Right renal cortex interstitium (tissue), 3 donors: ENCODE results near the gene TMEM61. TPM values are rescaled to one million over a fixed set of nuclear protein-coding genes. Genes with fewer than 3 reads are reported as not detected.

Experiments
- DNase-seq, 3 donors: peaks; one replicate each; pipeline ENCODE4 v3.0.0-alpha.2; 2013; ENCODE audit warnings: low read depth in 3 of 3, low spot score in 2 of 3
- polyA plus RNA-seq, 3 donors: library from polyadenylated mRNA; unstranded; fragments of 120-200 nt; gene quantifications; one replicate each; pipeline ENCODE4 v1.2.1, GENCODE V29; 2013; ENCODE audit not compliant: insufficient read length in 3 of 3

Gene TMEM61
- polyA plus RNA-seq, 3 donors: 0.87 to 1.4 (median 1.2) TPM

DNA sequence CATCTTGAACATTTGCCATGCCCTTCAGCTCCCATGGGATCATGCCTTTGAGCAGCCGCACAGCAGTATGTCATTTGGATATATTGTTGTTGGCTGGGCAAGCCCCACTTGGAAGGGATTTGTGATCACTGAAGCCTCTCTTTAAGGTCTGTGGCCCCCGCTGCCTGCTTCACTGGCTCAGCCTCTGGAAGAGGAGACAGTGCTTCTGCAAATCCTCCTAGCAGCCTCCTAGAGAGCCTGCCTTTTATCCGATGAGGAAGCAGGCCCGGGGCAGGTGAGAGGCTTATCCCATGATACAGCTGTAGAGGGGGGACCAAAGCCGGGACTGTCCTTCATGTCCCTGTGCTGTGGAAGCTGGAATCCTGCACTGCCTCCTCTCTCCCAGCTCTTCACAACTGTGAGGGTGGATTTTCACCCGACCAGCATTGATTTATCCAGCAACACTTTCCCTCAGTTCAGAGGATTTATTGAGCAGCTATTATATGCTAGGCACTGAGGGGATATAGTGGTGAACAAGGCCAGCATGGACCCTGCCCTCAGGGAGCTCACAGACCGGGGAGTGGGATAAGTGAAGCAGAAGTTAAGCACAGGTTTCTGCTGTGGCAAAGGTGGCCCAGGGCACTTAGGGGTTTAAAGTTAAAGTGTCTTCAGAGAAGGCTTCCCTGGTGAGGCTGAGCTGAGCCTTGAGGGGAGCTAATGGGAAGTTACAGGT lies 3.9 kb downstream of the TMEM61 start:
- DNase-seq: no peak

- no peak for DNase-seq
Measured at GRCh38 chr1:54985556-54985955, 5.1 kb downstream of the TMEM61 start.

DNA sequence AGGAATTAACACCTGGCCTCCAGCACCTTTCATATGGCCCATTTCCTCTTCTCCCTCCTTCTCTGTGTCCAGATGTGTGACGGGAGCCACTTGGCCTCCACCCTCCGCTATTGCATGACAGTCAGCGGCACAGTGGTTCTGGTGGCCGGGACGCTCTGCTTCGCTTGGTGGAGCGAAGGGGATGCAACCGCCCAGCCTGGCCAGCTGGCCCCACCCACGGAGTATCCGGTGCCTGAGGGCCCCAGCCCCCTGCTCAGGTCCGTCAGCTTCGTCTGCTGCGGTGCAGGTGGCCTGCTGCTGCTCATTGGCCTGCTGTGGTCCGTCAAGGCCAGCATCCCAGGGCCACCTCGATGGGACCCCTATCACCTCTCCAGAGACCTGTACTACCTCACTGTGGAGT lies 5.6 kb downstream of the TMEM61 start:
- DNase-seq: no peak

GRCh38 chr1:54986533-54986932 lies 6.1 kb downstream of the TMEM61 start:
- no peak for DNase-seq

DNA sequence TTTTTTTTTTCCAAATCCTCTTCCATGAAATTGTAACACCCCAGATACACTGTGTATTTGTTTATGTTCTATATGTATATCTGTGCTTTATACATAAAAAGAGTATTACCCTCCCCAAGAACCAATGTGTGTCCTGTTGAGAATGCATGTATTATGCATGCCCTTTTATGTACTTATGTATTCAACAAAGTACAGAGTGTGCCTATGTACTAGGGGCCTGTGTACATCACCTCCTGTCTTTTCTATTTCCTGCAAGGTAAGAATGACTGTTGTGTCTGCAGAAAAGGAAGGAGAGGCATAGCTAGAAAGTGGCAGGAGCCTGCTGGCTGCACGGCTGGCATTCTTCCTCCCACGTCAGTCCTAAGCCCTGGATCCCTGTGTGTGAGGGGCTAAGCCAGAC lies 7.0 kb downstream of the TMEM61 start:
- no peak for DNase-seq

- no peak for DNase-seq
Measured at GRCh38 chr1:54987919-54988705, 7.7 kb downstream of the TMEM61 start.

- DNase-seq: no peak
Measured at GRCh38 chr1:54988975-54989374, 8.5 kb downstream of the TMEM61 start.

- DNase-seq: no peak
Measured at GRCh38 chr1:54989473-54989872, 9.0 kb downstream of the TMEM61 start.

GRCh38 chr1:54989968-54990810 lies 9.8 kb downstream of the TMEM61 start:
- DNase-seq: no peak

DNA sequence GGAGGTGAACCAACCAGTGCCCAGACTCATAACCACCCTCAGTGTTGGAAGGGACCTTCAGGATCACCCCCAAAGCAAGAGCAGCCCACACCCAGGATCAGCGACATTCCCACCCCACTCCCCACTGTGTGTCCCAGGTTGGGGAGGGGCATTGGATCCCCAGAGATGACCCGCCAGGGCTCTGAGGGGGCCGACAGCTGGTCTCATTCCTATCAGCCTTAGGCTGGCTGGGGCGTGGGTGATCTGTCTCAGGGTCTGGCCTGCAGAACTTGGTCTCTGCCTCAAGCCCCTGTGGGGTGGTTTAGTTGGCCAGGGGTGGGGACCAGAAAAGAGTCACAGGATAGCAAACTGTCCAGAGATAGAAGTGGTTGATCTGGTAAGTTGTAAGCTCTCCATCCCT lies 10.5 kb downstream of the TMEM61 start:
- DNase-seq: no peak

GRCh38 chr1:54991939-54992338 lies 11.5 kb downstream of the TMEM61 start:
- no peak for DNase-seq

- no peak for DNase-seq
Measured at GRCh38 chr1:54993140-54993539, 12.7 kb downstream of the TMEM61 start.

DNA sequence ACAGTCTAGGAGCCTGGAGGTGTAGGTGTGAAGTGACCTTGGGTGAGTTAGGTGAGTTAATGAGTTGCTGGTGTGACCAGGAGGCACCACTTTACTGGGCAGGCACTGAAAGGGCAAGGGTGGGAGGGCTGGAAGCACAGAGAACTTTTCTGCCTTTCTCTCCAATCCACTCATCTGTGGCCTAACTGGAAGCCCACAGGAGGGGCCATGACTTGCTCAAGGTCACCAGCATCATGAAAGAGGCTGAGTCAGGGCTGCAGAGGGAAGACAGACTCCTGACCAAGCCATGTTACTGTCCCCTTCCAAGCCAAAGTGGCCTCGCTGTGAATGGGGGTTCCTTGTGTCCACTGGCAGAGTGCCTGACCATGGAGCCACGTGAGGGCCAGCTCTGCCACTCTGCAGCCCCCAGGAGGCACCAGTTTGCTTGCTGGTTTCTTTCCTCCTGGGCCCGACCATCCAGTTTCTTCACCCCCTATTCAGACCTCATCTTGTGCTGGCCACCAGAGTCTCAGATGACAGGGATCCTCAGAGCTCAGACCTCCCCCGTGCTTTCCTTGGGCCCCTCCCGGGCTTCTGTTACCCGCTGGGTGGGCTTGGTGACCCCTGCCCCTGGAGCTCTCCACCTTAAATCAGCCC lies 14.0 kb downstream of the TMEM61 start:
- DNase-seq: no peak

- DNase-seq: no peak
Measured at GRCh38 chr1:54995013-54995760, 14.8 kb downstream of the TMEM61 start.

DNA sequence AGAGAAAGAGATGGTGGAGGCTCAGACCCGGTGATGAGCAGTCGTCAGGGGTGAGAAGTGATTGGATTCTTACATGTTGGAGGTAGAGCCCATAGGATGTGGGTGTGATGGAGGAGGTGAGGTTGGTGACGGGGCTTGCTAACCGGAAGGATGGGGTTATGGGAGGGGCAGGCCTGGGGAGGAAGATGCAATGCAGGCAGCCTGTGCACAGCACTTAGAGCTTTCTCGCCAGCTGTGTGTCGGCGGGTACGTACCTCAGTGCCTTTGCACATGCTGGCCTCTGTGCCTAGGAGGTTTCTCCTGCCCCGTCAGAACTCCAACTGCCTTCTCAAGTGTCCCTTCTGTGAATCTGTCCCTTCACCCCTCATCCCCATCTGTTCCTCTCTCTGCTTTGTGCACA lies 15.4 kb downstream of the TMEM61 start:
- no peak for DNase-seq

DNA sequence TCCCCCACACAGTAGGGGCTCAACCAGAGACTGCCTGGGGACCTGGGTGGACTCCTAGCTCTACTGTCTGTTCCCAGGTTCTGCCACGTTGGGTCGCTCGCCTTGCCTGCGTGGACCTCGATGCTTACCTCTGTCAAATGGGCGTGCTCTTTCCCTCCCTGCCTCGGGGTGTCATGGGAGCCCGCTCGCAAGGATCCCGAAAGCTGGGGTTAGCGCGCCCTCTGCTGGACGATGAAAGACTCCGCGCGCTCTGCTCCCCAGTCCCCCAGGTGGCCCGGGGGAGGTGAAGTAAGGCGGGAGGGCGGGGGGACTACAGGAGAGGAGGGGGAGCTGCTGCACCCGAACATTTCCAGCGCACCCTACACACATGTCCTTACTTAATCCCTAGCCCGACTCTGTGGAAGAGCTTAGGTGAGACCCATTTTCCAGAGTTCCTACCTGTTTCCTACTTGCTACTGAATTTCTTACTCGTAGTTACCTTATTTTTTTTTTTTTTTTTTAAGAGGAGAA lies 16.0 kb downstream of the TMEM61 start:
- peak in 1 of 3 donors; percentile 31 for DNase-seq

DNA sequence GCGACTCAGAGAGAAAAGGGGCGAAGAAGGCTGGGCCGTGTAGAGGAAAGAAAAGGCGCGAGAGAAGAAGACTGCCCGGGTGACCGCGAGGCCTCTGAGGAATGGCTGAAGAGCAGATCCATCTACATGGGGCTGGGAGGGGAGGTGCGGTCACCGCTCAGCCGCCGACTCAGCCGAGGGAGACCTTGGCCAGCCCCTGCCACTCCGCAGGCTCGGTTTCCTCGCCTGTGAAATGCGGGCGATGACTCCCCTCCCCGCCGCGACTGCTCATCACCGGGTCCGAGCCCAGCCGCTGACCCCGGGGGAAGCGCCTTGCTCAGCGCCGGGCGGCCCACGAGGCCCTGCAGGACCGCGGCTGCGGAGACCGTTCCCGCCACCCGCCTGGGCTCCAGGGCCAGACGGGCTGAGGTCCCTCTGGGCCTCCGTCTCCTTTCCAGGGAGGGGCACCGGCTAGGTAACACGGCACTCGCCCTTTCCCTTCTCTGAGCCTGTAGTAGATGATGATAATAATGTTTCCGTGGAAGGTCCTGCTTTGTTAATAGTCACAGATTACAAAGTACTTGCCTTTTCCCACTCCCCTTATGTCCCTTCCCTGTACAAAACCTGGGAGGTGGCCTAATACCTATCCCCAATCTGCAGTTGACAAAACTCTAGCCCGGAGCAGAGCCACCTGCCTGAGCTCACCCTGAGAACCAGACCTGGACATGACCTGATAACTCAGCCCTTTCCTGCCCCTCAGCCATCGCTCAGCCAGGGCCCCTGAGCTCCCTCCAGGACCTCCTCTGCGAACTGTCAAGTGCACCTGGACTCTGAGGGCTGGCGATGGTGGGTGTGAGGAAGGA lies 16.7 kb downstream of the TMEM61 start:
- DNase-seq: no peak

DNA sequence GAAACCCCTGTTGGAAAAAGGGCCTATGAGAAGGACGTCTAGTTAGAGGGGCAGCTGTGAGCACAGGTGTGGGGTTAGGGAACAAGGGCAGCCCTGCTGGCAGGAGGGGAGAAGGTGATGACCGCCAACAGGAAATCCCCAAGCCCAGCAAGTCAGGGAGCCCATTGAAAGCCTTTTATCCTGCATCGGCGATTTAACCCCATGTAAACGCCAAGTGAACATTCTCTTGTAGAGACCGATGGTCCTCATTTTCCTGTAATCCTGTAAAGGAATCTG lies 17.2 kb downstream of the TMEM61 start:
- DNase-seq: no peak

- no peak for DNase-seq
Measured at GRCh38 chr1:54998100-54998499, 17.7 kb downstream of the TMEM61 start.
